ENCODE data around the gene MZT2B.
A peak's percentile ranks its signal among the peaks of the same experiment; 100 is the strongest.
"Not testable (repeated sequence)": the region's sequence is repeated elsewhere in the genome, so short reads cannot be mapped to it uniquely, and the experiment has no call there.

Gene MZT2B

GRCh38 chr2:130182826-130183511, 907 bp downstream of the MZT2B start:
- peaks cover 65% of the 10 kb centered on the region for H3K36me3 Mint-ChIP-seq (ENCODE audit: low read depth)

GRCh38 chr2:130183512-130184373, 1.7 kb downstream of the MZT2B start:
- Mint-ChIP-seq H3K4me1 (ENCODE audit: low read depth) (peaks cover 24% of the 10 kb centered on the region), H3K9me3 (no peaks in the 10 kb centered on the region)
- no peak for DNase-seq

More at GRCh38 chr2:130182826-130183511, 907 bp downstream of the MZT2B start:
- H3K4me1 Mint-ChIP-seq (ENCODE audit: low read depth) = peaks cover 28% of the 10 kb centered on the region
- not testable (repeated sequence) for H3K27me3 Mint-ChIP-seq, H3K9me3 Mint-ChIP-seq
- peak; percentile 56 for DNase-seq
- H3K4me3 Mint-ChIP-seq = peak overlapping the region; percentile 84
- peak overlapping the region; percentile 89 for H3K27ac Mint-ChIP-seq

GRCh38 chr2:130185436-130185835, 3.4 kb downstream of the MZT2B start:
- Mint-ChIP-seq H3K36me3 (ENCODE audit: low read depth) (peaks cover 63% of the 10 kb centered on the region), H3K9me3 (no peaks in the 10 kb centered on the region), H3K4me3 (no peak overlapping the region), H3K27me3 (no peaks in the 10 kb centered on the region), H3K4me1 (ENCODE audit: low read depth) (peaks cover 20% of the 10 kb centered on the region), H3K27ac (peak overlapping the region; percentile 69)
- no peak for DNase-seq

More at GRCh38 chr2:130183512-130184373, 1.7 kb downstream of the MZT2B start:
- no peaks in the 10 kb centered on the region for H3K27me3 Mint-ChIP-seq
- peak overlapping the region; percentile 89 for H3K27ac Mint-ChIP-seq
- peaks cover 67% of the 10 kb centered on the region for H3K36me3 Mint-ChIP-seq (ENCODE audit: low read depth)
- peak overlapping the region; percentile 84 for H3K4me3 Mint-ChIP-seq

DNA sequence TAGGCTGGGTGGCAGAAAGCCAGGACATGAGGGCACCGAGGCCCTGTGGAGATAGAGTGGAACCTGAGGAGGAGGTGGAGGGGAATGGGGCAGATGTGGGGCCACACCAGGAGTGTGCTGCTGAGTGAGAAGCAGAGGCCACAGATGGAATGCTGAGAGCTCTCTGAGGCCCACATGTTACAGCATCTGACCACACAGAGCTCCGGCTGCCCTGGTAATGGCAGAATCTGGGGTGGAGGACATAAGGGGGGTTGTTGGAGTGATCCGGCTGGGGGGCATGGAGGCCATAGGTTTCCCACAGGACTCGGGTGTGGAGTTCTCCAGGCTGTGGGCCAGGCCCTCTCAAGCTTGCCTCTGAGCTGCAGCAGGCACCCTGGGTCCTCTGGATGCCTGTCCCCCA, 3.8 kb downstream of the MZT2B start:
- Mint-ChIP-seq H3K4me3 (no peak overlapping the region), H3K36me3 (ENCODE audit: low read depth) (peaks cover 62% of the 10 kb centered on the region), H3K9me3 (no peaks in the 10 kb centered on the region), H3K27me3 (no peaks in the 10 kb centered on the region), H3K27ac (peak overlapping the region; percentile 69), H3K4me1 (ENCODE audit: low read depth) (peaks cover 17% of the 10 kb centered on the region)
- DNase-seq = no peak

- H3K4me3 Mint-ChIP-seq = no peak overlapping the region
- peaks cover 16% of the 10 kb centered on the region for H3K4me1 Mint-ChIP-seq (ENCODE audit: low read depth)
- DNase-seq = no peak
- H3K27ac Mint-ChIP-seq = peak overlapping the region; percentile 69
- H3K36me3 Mint-ChIP-seq (ENCODE audit: low read depth) = peaks cover 64% of the 10 kb centered on the region
- H3K9me3 Mint-ChIP-seq = no peaks in the 10 kb centered on the region
- no peaks in the 10 kb centered on the region for H3K27me3 Mint-ChIP-seq
These were observed 4.3 kb downstream of the MZT2B start for GRCh38 chr2:130186391-130186790.

DNA sequence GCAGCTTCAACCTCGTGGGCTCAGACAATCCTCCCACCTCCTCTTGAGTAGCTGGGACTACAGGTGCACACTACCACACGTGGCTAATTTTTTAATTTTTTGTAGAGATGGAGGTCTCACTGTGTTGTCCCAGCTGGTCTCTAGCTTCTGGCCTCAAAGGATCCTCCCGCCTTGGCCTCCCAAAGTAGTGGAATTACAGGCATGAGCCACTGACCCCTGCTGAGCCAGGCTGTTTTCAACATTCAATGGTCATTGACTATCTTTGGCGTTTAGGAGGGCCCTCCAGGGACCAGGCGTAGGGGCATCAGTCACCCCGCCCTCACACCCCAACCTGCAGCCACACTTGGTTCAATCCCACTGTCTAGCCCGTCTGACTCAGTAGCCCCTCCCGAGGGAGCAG, 5.2 kb downstream of the MZT2B start:
- Mint-ChIP-seq H3K4me1 (ENCODE audit: low read depth) (peaks cover 16% of the 10 kb centered on the region), H3K4me3 (no peak overlapping the region), H3K27me3 (no peaks in the 10 kb centered on the region), H3K9me3 (no peaks in the 10 kb centered on the region), H3K27ac (peak overlapping the region; percentile 72), H3K36me3 (ENCODE audit: low read depth) (peaks cover 68% of the 10 kb centered on the region)
- no peak for DNase-seq

DNA sequence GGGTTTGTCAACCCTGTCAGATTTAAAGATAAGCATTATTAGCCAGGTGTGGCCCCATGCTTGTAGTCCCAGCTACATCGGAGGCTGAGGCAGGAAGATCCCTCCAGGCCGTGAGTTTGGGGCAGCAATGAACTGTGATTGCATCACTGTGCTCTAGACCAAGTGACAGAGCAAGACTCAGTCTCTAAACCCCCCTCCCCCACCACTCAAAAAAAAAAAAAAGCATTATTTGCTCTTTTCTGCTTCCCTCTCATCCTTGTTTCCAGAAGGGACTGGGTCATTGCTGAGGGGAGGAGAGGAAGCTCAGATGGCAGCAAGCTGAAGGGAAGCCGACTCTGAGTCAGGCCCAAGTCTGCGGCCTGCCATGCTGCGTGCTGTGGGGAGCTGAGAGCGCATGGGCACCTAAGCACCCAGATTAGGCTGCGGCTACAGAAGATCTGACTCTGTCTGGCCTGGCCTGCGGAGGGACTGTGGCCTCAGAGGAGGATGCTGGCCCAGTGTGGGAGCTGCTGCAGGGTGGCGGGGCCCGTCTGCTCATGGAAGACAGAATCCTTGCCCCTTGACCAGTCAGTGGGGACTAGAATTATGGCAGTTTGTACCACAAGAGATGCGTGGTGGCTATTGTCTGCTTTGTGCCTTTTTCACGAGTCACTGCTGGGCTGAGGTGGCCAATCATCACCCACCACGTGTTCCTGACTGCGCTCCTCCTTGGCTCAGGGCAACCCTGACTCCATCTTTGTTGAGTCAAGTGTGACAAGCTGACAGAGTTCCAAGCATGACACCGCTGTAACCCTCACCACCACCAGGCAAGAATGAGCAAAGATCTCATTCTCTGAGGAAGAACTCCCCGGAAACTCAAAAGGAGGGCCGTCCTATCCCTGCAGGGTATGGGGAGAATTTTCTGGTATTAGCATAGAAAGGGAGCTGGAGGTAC, 6.1 kb downstream of the MZT2B start:
- H3K36me3 Mint-ChIP-seq (ENCODE audit: low read depth) = peaks cover 64% of the 10 kb centered on the region
- H3K4me3 Mint-ChIP-seq, DNase-seq, H3K9me3 Mint-ChIP-seq, H3K27me3 Mint-ChIP-seq: not testable (repeated sequence)
- H3K4me1 Mint-ChIP-seq (ENCODE audit: low read depth) = peaks cover 16% of the 10 kb centered on the region
- peak overlapping the region; percentile 72 for H3K27ac Mint-ChIP-seq

DNA sequence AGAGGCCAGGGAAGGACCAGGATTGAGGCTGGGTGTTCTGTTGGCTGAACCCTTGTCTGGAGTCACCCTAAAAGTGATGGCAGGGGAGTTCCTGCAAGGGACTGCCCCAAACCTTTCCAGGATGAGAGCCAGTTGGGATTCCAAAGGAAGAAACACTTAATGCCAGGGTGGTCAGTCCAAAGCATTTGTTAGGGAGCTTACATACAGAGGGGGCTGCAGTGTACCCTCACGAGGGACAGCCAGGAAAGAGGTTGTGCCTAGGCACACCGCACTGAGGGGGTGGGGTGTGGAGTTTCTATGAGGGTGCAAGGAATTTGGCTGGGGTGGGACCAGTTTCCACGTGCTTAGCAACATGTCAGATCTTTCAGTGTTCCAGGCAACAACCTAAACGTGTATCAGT, 6.9 kb downstream of the MZT2B start:
- not testable (repeated sequence) for DNase-seq; H3K4me3 Mint-ChIP-seq; H3K27me3 Mint-ChIP-seq; H3K9me3 Mint-ChIP-seq; H3K4me1 Mint-ChIP-seq (ENCODE audit: low read depth)
- Mint-ChIP-seq H3K36me3 (ENCODE audit: low read depth) (peaks cover 56% of the 10 kb centered on the region), H3K27ac (peak overlapping the region; percentile 72)

- Mint-ChIP-seq H3K4me3 (no peak overlapping the region), H3K27me3 (no peaks in the 10 kb centered on the region), H3K36me3 (ENCODE audit: low read depth) (peaks cover 46% of the 10 kb centered on the region), H3K27ac (no peak overlapping the region), H3K9me3 (no peaks in the 10 kb centered on the region), H3K4me1 (ENCODE audit: low read depth) (peaks cover 3% of the 10 kb centered on the region)
- DNase-seq = no peak
These were observed 8.2 kb downstream of the MZT2B start for GRCh38 chr2:130190237-130190636.

GRCh38 chr2:130191319-130191718, 9.3 kb downstream of the MZT2B start:
- peaks cover 38% of the 10 kb centered on the region for H3K36me3 Mint-ChIP-seq (ENCODE audit: low read depth)
- H3K27ac Mint-ChIP-seq = peak overlapping the region; percentile 76
- not testable (repeated sequence) for H3K4me1 Mint-ChIP-seq (ENCODE audit: low read depth); H3K9me3 Mint-ChIP-seq; H3K4me3 Mint-ChIP-seq; H3K27me3 Mint-ChIP-seq; DNase-seq

GRCh38 chr2:130192451-130192850, 10.4 kb downstream of the MZT2B start:
- H3K4me3 Mint-ChIP-seq; H3K9me3 Mint-ChIP-seq; DNase-seq; H3K27me3 Mint-ChIP-seq; H3K4me1 Mint-ChIP-seq (ENCODE audit: low read depth): not testable (repeated sequence)
- Mint-ChIP-seq H3K27ac (peak overlapping the region; percentile 17), H3K36me3 (ENCODE audit: low read depth) (peaks cover 31% of the 10 kb centered on the region)

GRCh38 chr2:130193824-130194223, 11.8 kb downstream of the MZT2B start:
- not testable (repeated sequence) for H3K27me3 Mint-ChIP-seq; H3K4me1 Mint-ChIP-seq (ENCODE audit: low read depth); H3K9me3 Mint-ChIP-seq; H3K27ac Mint-ChIP-seq; DNase-seq; H3K4me3 Mint-ChIP-seq
- H3K36me3 Mint-ChIP-seq (ENCODE audit: low read depth) = peaks cover 18% of the 10 kb centered on the region

DNA sequence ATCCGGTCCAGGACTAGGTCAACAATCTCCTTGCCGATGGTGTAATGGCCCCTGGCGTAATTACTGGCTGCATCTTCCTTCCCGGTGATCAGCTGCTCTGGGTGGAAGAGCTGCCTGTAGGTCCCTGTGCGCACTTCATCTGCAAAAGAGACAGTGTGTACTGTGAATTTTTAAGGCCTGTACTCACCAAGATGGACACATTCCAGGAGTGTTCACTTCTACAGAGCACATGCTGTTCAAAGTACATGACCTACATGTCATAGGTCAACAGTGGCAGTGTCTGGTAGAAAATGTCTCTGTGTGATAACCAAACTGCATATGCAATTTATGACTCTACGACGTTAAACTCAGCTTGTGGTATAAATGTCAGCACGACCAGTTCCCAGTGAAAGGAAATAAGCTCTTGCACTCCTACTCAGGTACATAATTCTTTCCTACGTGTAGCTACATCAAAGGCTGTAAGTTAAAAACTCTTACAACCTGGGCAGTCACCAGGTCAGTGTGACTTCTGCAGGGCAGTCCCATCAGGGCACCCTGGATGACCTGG, 13.1 kb downstream of the MZT2B start:
- H3K27me3 Mint-ChIP-seq; H3K4me3 Mint-ChIP-seq; H3K27ac Mint-ChIP-seq; H3K4me1 Mint-ChIP-seq (ENCODE audit: low read depth); H3K9me3 Mint-ChIP-seq; DNase-seq: not testable (repeated sequence)
- H3K36me3 Mint-ChIP-seq (ENCODE audit: low read depth) = peaks cover 12% of the 10 kb centered on the region

DNA sequence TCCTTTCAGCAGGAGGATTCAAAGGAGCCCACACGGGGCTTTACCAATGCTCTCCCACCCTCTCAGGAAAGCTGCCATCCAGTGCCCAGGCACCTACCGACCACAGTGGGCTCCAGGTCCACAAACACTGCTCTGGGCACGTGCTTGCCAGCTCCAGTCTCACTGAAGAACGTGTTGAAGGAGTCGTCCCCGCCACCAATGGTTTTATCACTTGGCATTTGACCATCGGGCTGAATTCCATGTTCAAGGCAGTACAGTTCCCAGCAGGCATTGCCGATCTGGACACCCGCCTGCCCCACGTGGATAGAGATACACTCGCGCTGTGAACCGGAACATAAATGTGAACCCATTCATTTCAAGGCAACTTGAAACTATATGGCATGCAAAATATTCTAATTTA, 14.0 kb downstream of the MZT2B start:
- H3K4me1 Mint-ChIP-seq (ENCODE audit: low read depth); H3K9me3 Mint-ChIP-seq; H3K27me3 Mint-ChIP-seq; H3K36me3 Mint-ChIP-seq (ENCODE audit: low read depth); H3K4me3 Mint-ChIP-seq; H3K27ac Mint-ChIP-seq; DNase-seq: not testable (repeated sequence)

Measured in activated T-cell treated with anti-CD3 and anti-CD28 coated beads, Interleukin-2, amount 50 U/mL, for 24 hours (primary cell).